Panc1 (cell line): Measurements from ENCODE around the gene CNNM1.

ENCODE experiments used
- CTCF ChIP-seq: fragments of 450-650 bp; IDR thresholded peaks from 2 replicates; pipeline ENCODE4 v1.5.1; 2017; ENCODE audit warnings: mild to moderate bottlenecking
- POLR2AphosphoS5 ChIP-seq: IDR thresholded peaks from 2 replicates; pipeline ENCODE4 v1.6.1; 2012; ENCODE audit warnings: mild to moderate bottlenecking, low read depth, low read length, moderate library complexity
- REST ChIP-seq, 2 experiments: IDR thresholded peaks; 2 replicates each; pipeline ENCODE4 v1.6.1; 2011 to 2012; ENCODE audit warnings: low read depth in 2 of 2, control low read depth in 1 of 2, low read length in 1 of 2, mild to moderate bottlenecking in 1 of 2, moderate library complexity in 1 of 2; ENCODE audit not compliant: insufficient read depth in 1 of 2
- SIN3A ChIP-seq: IDR thresholded peaks from 2 replicates; pipeline ENCODE4 v1.6.1; 2012; ENCODE audit warnings: low read depth, mild to moderate bottlenecking, low read length, moderate library complexity, borderline replicate concordance; ENCODE audit not compliant: insufficient read depth
- TCF7L2 ChIP-seq: IDR thresholded peaks from 2 replicates; pipeline ENCODE4 v1.6.1; 2011; ENCODE audit warnings: mild to moderate bottlenecking, low read depth, low read length, inconsistent platforms

- no peak for TF ChIP-seq POLR2AphosphoS5
- no peak for TF ChIP-seq CTCF
- no peak for TF ChIP-seq REST (IDR thresholded peaks at IDR 0.05; ENCODE audit: insufficient read depth in 1 of 2, low read depth in 2 of 2, low read length in 1 of 2)
- TF ChIP-seq SIN3A = no peak
- TF ChIP-seq TCF7L2 = no peak
Measured at GRCh38 chr10:99387541-99387940, 58.4 kb downstream of the CNNM1 start.
